PFSK-1 (cell line): ENCODE results near the gene EVL.

Experiments used
- POLR2AphosphoS5 ChIP-seq: IDR thresholded peaks from 2 replicates; pipeline ENCODE4 v1.6.1; 2012; ENCODE audit warnings: low read depth, mild to moderate bottlenecking, control low read depth, low read length, moderate library complexity
- SIN3A ChIP-seq: IDR thresholded peaks from 2 replicates; pipeline ENCODE4 v1.6.1; 2012; ENCODE audit warnings: mild to moderate bottlenecking, low read length, moderate library complexity, borderline replicate concordance; ENCODE audit not compliant: insufficient read depth
- TAF1 ChIP-seq: IDR thresholded peaks from 2 replicates; pipeline ENCODE4 v1.6.1; 2012; ENCODE audit warnings: low read length, control low read depth, borderline replicate concordance; ENCODE audit not compliant: insufficient read depth
- TF ChIP-seq, protein P1 (sequence below), 2 experiments: IDR thresholded peaks; 2 replicates each; pipeline versions ENCODE4 v1.6.1 to v1.8.0; 2011 to 2012; ENCODE audit warnings: low read depth in 2 of 2, low read length in 2 of 2, control low read depth in 1 of 2, inconsistent platforms in 1 of 2, mild to moderate bottlenecking in 1 of 2, moderate library complexity in 1 of 2; ENCODE audit not compliant: insufficient read depth in 1 of 2

DNA sequence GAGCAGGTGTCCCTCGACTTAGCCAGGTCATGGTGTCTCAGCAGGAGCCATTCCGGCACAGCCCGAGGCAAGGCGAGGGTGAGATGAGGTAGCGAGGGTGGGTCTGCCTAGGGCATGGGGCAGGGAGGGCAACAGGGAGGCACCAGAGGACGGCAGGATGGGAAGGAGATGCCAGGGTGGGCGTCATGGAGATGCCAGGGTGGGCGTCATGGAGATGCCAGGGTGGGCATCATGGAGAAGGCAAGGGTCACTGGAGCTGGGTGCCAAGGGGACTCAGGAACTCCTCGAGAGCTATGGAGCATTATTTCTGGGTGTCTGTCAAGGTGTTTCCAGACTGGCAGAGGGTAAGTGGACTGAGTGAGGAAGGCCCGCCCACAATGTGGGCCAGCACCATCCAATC, 86.9 kb downstream of the EVL start:
- TF ChIP-seq, protein P1, sequence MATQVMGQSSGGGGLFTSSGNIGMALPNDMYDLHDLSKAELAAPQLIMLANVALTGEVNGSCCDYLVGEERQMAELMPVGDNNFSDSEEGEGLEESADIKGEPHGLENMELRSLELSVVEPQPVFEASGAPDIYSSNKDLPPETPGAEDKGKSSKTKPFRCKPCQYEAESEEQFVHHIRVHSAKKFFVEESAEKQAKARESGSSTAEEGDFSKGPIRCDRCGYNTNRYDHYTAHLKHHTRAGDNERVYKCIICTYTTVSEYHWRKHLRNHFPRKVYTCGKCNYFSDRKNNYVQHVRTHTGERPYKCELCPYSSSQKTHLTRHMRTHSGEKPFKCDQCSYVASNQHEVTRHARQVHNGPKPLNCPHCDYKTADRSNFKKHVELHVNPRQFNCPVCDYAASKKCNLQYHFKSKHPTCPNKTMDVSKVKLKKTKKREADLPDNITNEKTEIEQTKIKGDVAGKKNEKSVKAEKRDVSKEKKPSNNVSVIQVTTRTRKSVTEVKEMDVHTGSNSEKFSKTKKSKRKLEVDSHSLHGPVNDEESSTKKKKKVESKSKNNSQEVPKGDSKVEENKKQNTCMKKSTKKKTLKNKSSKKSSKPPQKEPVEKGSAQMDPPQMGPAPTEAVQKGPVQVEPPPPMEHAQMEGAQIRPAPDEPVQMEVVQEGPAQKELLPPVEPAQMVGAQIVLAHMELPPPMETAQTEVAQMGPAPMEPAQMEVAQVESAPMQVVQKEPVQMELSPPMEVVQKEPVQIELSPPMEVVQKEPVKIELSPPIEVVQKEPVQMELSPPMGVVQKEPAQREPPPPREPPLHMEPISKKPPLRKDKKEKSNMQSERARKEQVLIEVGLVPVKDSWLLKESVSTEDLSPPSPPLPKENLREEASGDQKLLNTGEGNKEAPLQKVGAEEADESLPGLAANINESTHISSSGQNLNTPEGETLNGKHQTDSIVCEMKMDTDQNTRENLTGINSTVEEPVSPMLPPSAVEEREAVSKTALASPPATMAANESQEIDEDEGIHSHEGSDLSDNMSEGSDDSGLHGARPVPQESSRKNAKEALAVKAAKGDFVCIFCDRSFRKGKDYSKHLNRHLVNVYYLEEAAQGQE (IDR thresholded peaks at IDR 0.05; ENCODE audit: insufficient read depth in 1 of 2, low read depth in 2 of 2, low read length in 2 of 2): no peak
- TF ChIP-seq SIN3A (no peak), POLR2AphosphoS5 (no peak), TAF1 (no peak)
